PFSK-1 (cell line): ENCODE measurements around the gene PRDM2.

Source experiments
- FOXP2 ChIP-seq: optimal IDR thresholded peaks from 2 replicates; pipeline ENCODE3; 2011; ENCODE audit warnings: borderline replicate concordance, control low read depth, inconsistent platforms; ENCODE audit not compliant: insufficient read depth; ENCODE audit errors: extremely low read length, extremely low read depth
- POLR2AphosphoS5 ChIP-seq: IDR thresholded peaks from 2 replicates; pipeline ENCODE4 v1.6.1; 2012; ENCODE audit warnings: low read depth, mild to moderate bottlenecking, control low read depth, low read length, moderate library complexity
- REST ChIP-seq, 2 experiments: IDR thresholded peaks; 2 replicates each; pipeline versions ENCODE4 v1.6.1 to v1.8.0; 2011 to 2012; ENCODE audit warnings: low read depth in 2 of 2, low read length in 2 of 2, control low read depth in 1 of 2, inconsistent platforms in 1 of 2, mild to moderate bottlenecking in 1 of 2, moderate library complexity in 1 of 2; ENCODE audit not compliant: insufficient read depth in 1 of 2
- SIN3A ChIP-seq: IDR thresholded peaks from 2 replicates; pipeline ENCODE4 v1.6.1; 2012; ENCODE audit warnings: mild to moderate bottlenecking, low read length, moderate library complexity, borderline replicate concordance; ENCODE audit not compliant: insufficient read depth
- TAF1 ChIP-seq: IDR thresholded peaks from 2 replicates; pipeline ENCODE4 v1.6.1; 2012; ENCODE audit warnings: low read length, control low read depth, borderline replicate concordance; ENCODE audit not compliant: insufficient read depth

Gene PRDM2

GRCh38 chr1:13808729-13809131 lies 108.7 kb downstream of the PRDM2 start:
- TF ChIP-seq REST (IDR thresholded peaks at IDR 0.05; ENCODE audit: insufficient read depth in 1 of 2, low read depth in 2 of 2, low read length in 2 of 2) (no peak), POLR2AphosphoS5 (no peak), SIN3A (no peak), TAF1 (no peak), FOXP2 (no peak)

GRCh38 chr1:13809461-13810159 lies 109.6 kb downstream of the PRDM2 start:
- no peak for TF ChIP-seq REST (IDR thresholded peaks at IDR 0.05; ENCODE audit: insufficient read depth in 1 of 2, low read depth in 2 of 2, low read length in 2 of 2)
- no peak for TF ChIP-seq FOXP2
- no peak for TF ChIP-seq POLR2AphosphoS5
- TF ChIP-seq TAF1 = no peak
- TF ChIP-seq SIN3A = no peak

- no peak for TF ChIP-seq TAF1
- no peak for TF ChIP-seq SIN3A
- TF ChIP-seq REST (IDR thresholded peaks at IDR 0.05; ENCODE audit: insufficient read depth in 1 of 2, low read depth in 2 of 2, low read length in 2 of 2) = no peak
- TF ChIP-seq FOXP2 = no peak
- no peak for TF ChIP-seq POLR2AphosphoS5
Observed at GRCh38 chr1:13812456-13813397, 112.7 kb downstream of the PRDM2 start.

- no peak for TF ChIP-seq SIN3A
Observed at GRCh38 chr1:13813398-13814012, 113.5 kb downstream of the PRDM2 start.

- TF ChIP-seq REST (IDR thresholded peaks at IDR 0.05; ENCODE audit: insufficient read depth in 1 of 2, low read depth in 2 of 2, low read length in 2 of 2) (no peak), POLR2AphosphoS5 (no peak), SIN3A (no peak), FOXP2 (no peak), TAF1 (no peak)
Observed at GRCh38 chr1:13814131-13814530, 114.1 kb downstream of the PRDM2 start.
